ENCODE data around the gene TNPO3.
A peak's percentile ranks its signal among the peaks of the same experiment; 100 is the strongest.

TNPO3 gene

DNA sequence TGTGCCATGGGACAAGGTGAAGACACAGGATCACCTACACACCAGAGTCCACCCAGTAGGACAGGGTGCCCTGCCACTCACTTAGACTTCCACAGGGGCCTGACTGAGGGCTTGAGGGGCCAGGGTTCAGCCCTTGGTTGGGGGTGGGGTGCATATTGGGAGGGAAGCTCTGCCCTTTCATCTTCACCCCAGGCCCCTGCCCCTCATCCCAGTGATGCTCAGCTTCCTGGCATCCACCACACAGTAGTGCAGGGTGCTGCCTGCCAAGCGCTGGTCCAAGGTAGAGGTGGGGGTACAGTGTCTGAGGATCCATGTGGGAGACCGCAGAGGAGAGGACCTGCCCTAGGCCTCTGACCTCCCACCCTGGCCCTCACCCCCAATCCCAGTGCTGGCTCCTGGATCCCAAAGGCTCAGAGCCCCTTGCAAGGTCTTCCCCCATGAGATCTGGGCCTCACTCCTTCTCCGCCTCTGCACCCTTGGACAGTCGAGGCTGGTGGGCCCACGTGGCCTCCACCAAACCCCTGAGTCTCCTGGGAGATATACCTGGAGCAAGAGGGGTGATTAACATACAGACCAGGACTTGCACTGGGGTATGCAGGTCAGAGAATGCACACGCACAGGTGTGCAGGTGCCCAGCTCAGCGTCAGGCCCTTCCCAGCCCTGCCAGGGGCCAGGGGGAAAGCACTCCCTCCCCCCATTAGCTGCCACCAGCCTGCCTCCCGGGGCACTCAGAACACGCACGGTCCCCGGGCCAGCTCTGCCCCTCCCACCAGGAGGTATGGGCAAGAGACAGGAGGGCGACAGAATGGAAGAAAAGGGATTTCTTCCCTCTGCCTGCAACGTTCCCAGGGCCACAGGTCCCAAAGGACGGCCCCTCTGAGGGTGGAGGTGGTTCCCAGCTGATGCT lies 125.8 kb downstream of the TNPO3 start:
- no peak for DNase-seq
- ATAC-seq (replicated peaks): no peak
- Mint-ChIP-seq H3K36me3 (peaks cover 2 to 6% of the 10 kb centered on the region in 2 donors), H3K4me1 (peaks cover 11 to 20% of the 10 kb centered on the region in 2 donors), H3K9me3 (peaks cover 0 to 3% of the 10 kb centered on the region in 2 donors), H3K27me3 (no peaks in the 10 kb centered on the region), H3K27ac (no peak overlapping the region), H3K4me3 (no peak overlapping the region)

GRCh38 chr7:128928159-128928813 lies 126.6 kb downstream of the TNPO3 start:
- no peak for ATAC-seq (replicated peaks)
- Mint-ChIP-seq H3K27me3 (no peaks in the 10 kb centered on the region), H3K9me3 (peaks cover 0 to 2% of the 10 kb centered on the region in 2 donors), H3K27ac (no peak overlapping the region), H3K4me1 (peaks cover 6 to 12% of the 10 kb centered on the region in 2 donors), H3K36me3 (peaks cover under 1 to 2% of the 10 kb centered on the region in 2 donors), H3K4me3 (no peak overlapping the region)
- no peak for DNase-seq

- Mint-ChIP-seq H3K9me3 (no peaks in the 10 kb centered on the region), H3K27me3 (peaks cover 5% of the 10 kb centered on the region in 2 donors), H3K4me3 (no peak overlapping the region), H3K27ac (no peak overlapping the region), H3K36me3 (no peaks in the 10 kb centered on the region), H3K4me1 (peaks cover 11 to 12% of the 10 kb centered on the region in 2 donors)
- ATAC-seq (replicated peaks): no peak
- no peak for DNase-seq
Observed at GRCh38 chr7:128924707-128925588, 130.0 kb downstream of the TNPO3 start.

DNA sequence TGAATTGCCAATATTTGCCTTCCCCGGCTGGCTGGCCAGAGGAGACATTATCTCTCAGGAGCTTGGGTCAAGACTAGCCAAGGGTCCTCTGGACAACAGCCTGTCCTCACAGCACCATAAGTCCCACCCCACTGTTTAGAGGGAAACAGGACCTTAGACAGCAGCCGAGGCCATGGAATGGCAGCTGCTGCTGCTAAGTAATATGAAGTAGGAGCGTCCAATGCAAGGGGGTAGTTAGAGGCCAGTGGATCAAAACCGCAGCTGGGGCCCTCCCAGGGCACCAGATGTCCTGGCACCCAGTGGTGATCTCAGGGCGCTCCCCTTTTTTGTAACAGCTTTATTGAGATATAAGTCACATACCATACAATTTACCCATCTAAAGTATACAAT lies 131.5 kb downstream of the TNPO3 start:
- ATAC-seq (replicated peaks) (no peak), DNase-seq (no peak)
- Mint-ChIP-seq H3K36me3 (no peaks in the 10 kb centered on the region), H3K9me3 (no peaks in the 10 kb centered on the region), H3K4me1 (peaks cover 11 to 12% of the 10 kb centered on the region in 2 donors), H3K27ac (no peak overlapping the region), H3K4me3 (no peak overlapping the region), H3K27me3 (peaks cover 5% of the 10 kb centered on the region in 2 donors)

- no peak overlapping the region for H3K4me3 Mint-ChIP-seq
- ATAC-seq (replicated peaks): no peak
- H3K36me3 Mint-ChIP-seq: no peaks in the 10 kb centered on the region
Observed at GRCh38 chr7:128922496-128923410, 132.2 kb downstream of the TNPO3 start.

GRCh38 chr7:128921866-128922440 lies 133.0 kb downstream of the TNPO3 start:
- no peak for DNase-seq
- H3K4me1 Mint-ChIP-seq: peaks cover 11 to 12% of the 10 kb centered on the region in 2 donors
- no peak overlapping the region for H3K27ac Mint-ChIP-seq
- H3K9me3 Mint-ChIP-seq: no peaks in the 10 kb centered on the region
- ATAC-seq (replicated peaks): no peak
- H3K36me3 Mint-ChIP-seq: no peaks in the 10 kb centered on the region
- H3K4me3 Mint-ChIP-seq: no peak overlapping the region
- H3K27me3 Mint-ChIP-seq: peaks cover 8 to 9% of the 10 kb centered on the region in 2 donors

More at GRCh38 chr7:128922496-128923410, 132.2 kb downstream of the TNPO3 start:
- Mint-ChIP-seq H3K27me3 (peaks cover 5 to 8% of the 10 kb centered on the region in 2 donors), H3K9me3 (no peaks in the 10 kb centered on the region), H3K4me1 (peaks cover 11 to 12% of the 10 kb centered on the region in 2 donors), H3K27ac (no peak overlapping the region)
- DNase-seq: no peak

DNA sequence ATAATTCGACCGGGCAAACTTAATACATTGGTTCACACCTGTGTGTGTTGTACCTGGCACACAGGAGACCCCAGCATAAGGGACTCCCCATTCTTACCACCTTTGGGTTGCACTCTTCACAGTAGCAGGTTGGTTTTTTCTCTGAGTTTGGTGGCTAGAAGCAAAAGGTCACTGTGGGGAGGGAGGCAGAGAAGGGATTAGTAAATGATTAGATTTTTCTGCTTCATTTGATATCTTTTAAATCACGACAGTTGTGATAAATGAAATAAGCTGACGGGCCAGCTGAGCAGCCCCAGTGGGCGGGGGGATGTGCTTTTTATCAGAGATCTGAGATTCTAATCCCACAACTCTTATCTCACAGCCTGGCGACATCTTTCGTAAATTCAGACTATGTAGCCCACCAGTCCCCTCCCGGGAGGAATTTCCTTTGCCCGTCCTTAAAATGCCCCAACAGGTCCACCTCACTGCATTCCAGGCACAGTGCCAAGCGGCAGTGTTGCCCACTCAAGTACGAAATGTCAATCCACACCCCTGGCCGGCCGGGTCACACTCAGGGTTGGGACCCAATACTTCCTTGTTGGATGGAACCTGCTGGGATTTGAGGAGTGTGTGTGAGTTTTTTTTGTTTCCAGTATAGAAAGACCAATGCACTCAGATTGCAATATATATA lies 133.9 kb downstream of the TNPO3 start:
- H3K27me3 Mint-ChIP-seq: peaks cover 9 to 11% of the 10 kb centered on the region in 2 donors
- peak in 1 of 2 donors; percentile 12 for ATAC-seq (replicated peaks)

DNA sequence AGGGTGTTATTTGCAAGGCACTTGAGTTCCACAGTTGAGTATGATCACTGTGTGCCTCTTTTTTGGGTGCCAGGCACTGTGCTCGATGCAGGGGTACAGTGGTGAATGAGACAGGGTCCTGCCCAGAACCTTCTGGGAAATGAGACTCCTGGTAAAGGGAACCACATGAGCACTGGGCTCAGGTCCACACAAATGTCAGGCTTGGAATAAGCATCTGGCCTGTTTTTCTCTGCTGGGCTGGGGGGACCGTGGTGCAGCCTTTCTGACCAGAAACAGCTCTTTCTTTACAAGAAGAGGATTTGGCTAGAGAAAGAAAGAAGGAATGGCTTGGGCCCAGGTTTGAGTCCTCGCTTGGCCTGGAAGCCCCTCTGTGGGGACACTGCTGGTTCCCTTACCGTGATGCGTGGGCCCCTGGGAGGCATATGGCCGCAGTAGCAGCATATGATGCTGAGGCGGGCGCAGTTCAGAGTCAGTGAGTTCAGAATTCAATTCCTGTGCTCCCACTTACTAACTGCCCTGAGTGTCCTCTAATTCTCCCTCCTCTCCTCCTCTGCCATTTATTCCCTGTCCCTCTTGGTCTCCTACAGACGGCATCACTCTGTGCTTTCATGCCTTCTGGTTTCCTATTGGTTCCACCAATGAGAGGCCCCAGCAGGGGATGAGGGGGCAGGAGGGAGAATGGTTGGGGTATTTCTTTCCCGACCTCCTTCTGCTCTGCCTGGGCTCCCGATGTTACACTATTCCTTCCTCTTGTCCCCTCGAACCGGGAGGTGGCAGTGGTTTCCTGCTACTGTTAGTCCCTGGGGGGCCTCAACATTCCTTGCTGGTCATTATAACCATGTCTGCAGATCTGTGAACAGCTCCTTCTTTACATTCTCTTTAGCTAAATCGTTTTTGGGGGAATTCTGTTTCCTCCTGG lies 134.8 kb downstream of the TNPO3 start:
- ATAC-seq (replicated peaks) (no peak), DNase-seq (no peak)
- peaks cover 9 to 11% of the 10 kb centered on the region in 2 donors for H3K27me3 Mint-ChIP-seq

More for the DNA sequence above, 133.9 kb downstream of the TNPO3 start:
- Mint-ChIP-seq H3K27ac (no peak overlapping the region), H3K36me3 (no peaks in the 10 kb centered on the region), H3K4me1 (peaks cover 10 to 12% of the 10 kb centered on the region in 2 donors), H3K9me3 (no peaks in the 10 kb centered on the region), H3K4me3 (no peak overlapping the region)
- DNase-seq: no peak

DNA sequence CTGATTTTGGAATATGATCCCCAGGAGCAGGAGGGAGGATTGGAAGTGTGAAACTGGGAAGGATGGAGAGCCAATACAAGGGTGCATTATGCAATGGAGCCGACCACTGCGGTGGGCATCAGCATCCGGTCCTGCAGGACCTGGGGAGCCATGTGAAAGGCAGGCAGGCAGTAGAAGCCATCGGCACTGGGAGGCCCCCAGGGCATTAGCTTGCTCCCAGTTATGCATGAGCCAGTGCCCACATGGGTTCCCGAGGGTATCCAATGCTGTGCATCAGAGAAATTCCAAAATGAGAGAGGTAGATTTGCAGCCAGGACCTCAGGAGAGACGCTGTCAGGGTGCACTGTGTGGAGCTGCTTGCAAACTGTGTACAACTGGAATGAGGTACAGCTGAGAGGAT lies 135.7 kb downstream of the TNPO3 start:
- Mint-ChIP-seq H3K9me3 (no peaks in the 10 kb centered on the region), H3K4me3 (no peak overlapping the region), H3K4me1 (peaks cover 18 to 22% of the 10 kb centered on the region in 2 donors), H3K27me3 (peaks cover 9 to 11% of the 10 kb centered on the region in 2 donors), H3K36me3 (no peaks in the 10 kb centered on the region), H3K27ac (no peak overlapping the region)
- ATAC-seq (replicated peaks) (no peak), DNase-seq (no peak)

More for the DNA sequence above, 134.8 kb downstream of the TNPO3 start:
- Mint-ChIP-seq H3K27ac (no peak overlapping the region), H3K9me3 (no peaks in the 10 kb centered on the region), H3K4me3 (no peak overlapping the region), H3K36me3 (no peaks in the 10 kb centered on the region), H3K4me1 (peaks cover 14 to 17% of the 10 kb centered on the region in 2 donors)

GRCh38 chr7:128918016-128918665 lies 136.8 kb downstream of the TNPO3 start:
- H3K27me3 Mint-ChIP-seq: peaks cover 9 to 11% of the 10 kb centered on the region in 2 donors
- H3K36me3 Mint-ChIP-seq: no peaks in the 10 kb centered on the region
- H3K4me1 Mint-ChIP-seq: peaks cover 22 to 28% of the 10 kb centered on the region in 2 donors
- DNase-seq (no peak), ATAC-seq (replicated peaks) (no peak)
- no peak overlapping the region for H3K27ac Mint-ChIP-seq
- no peaks in the 10 kb centered on the region for H3K9me3 Mint-ChIP-seq
- no peak overlapping the region for H3K4me3 Mint-ChIP-seq

DNA sequence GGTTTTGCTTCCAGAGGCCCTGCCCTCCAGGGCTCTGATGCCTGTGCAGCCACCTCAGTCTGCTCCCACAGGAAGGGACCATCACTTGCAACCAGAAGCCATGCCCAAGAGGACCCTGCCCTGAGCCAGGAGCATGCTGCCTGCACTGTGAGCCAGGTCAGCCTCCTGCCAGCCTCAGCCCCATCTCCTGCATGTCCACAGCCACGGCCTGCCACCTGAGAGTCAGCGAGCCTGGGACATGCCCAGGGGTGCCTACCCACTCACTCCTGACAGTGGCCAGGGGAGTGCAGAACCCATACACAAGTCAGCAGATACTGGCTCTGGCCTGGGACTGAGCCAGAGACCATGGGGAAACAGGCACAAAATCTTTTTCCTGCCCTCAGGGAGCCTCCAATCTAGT lies 137.8 kb downstream of the TNPO3 start:
- ATAC-seq (replicated peaks): no peak
- no peak for DNase-seq
- H3K9me3 Mint-ChIP-seq: no peaks in the 10 kb centered on the region
- no peak overlapping the region for H3K4me3 Mint-ChIP-seq
- H3K4me1 Mint-ChIP-seq: peaks cover 25 to 33% of the 10 kb centered on the region in 2 donors
- no peak overlapping the region for H3K27ac Mint-ChIP-seq
- H3K36me3 Mint-ChIP-seq: no peaks in the 10 kb centered on the region
- H3K27me3 Mint-ChIP-seq: peaks cover 9 to 11% of the 10 kb centered on the region in 2 donors
